Measurements from ENCODE around the gene NCAM1.

NCAM1 gene

GRCh38 chr11:113179181-113179704 lies 218.0 kb downstream of the NCAM1 start:
- H3K9ac ChIP-seq (ENCODE audit: low read depth, low read length), result no peak overlapping the region
- H3K4me1 ChIP-seq (ENCODE audit: insufficient read depth, low read length), result peaks cover 13% of the 10 kb centered on the region
- no peak overlapping the region for H3K27ac ChIP-seq (ENCODE audit: low read length)
- no peaks in the 10 kb centered on the region for H3K9me3 ChIP-seq (ENCODE audit: insufficient read depth, low read depth, low read length)
- no peaks in the 10 kb centered on the region for H3K27me3 ChIP-seq (ENCODE audit: insufficient read depth, low read length)
- no peaks in the 10 kb centered on the region for H3K36me3 ChIP-seq (ENCODE audit: insufficient read depth, low read depth, low read length)
- no peak overlapping the region for H3K4me3 ChIP-seq (ENCODE audit: low read length)

GRCh38 chr11:113181094-113181493 lies 219.9 kb downstream of the NCAM1 start:
- Histone ChIP-seq H3K4me3 (ENCODE audit: low read length) (no peak overlapping the region), H3K9ac (ENCODE audit: low read depth, low read length) (no peak overlapping the region), H3K27me3 (ENCODE audit: insufficient read depth, low read length) (no peaks in the 10 kb centered on the region), H3K9me3 (ENCODE audit: insufficient read depth, low read depth, low read length) (no peaks in the 10 kb centered on the region), H3K4me1 (ENCODE audit: insufficient read depth, low read length) (peaks cover 13% of the 10 kb centered on the region), H3K27ac (ENCODE audit: low read length) (no peak overlapping the region), H3K36me3 (ENCODE audit: insufficient read depth, low read depth, low read length) (no peaks in the 10 kb centered on the region)

GRCh38 chr11:113182288-113182687 lies 221.1 kb downstream of the NCAM1 start:
- Histone ChIP-seq H3K9me3 (ENCODE audit: insufficient read depth, low read depth, low read length) (no peaks in the 10 kb centered on the region), H3K4me1 (ENCODE audit: insufficient read depth, low read length) (peaks cover 13% of the 10 kb centered on the region), H3K27ac (ENCODE audit: low read length) (no peak overlapping the region), H3K4me3 (ENCODE audit: low read length) (no peak overlapping the region), H3K9ac (ENCODE audit: low read depth, low read length) (no peak overlapping the region), H3K27me3 (ENCODE audit: insufficient read depth, low read length) (no peaks in the 10 kb centered on the region), H3K36me3 (ENCODE audit: insufficient read depth, low read depth, low read length) (no peaks in the 10 kb centered on the region)

GRCh38 chr11:113184498-113184897 lies 223.3 kb downstream of the NCAM1 start:
- Histone ChIP-seq H3K9ac (ENCODE audit: low read depth, low read length) (no peak overlapping the region), H3K36me3 (ENCODE audit: insufficient read depth, low read depth, low read length) (no peaks in the 10 kb centered on the region), H3K27me3 (ENCODE audit: insufficient read depth, low read length) (no peaks in the 10 kb centered on the region), H3K27ac (ENCODE audit: low read length) (no peak overlapping the region), H3K9me3 (ENCODE audit: insufficient read depth, low read depth, low read length) (no peaks in the 10 kb centered on the region), H3K4me3 (ENCODE audit: low read length) (no peak overlapping the region), H3K4me1 (ENCODE audit: insufficient read depth, low read length) (peaks cover 3% of the 10 kb centered on the region)

GRCh38 chr11:113188371-113188834 lies 227.2 kb downstream of the NCAM1 start:
- no peaks in the 10 kb centered on the region for H3K36me3 ChIP-seq (ENCODE audit: insufficient read depth, low read depth, low read length)
- no peak overlapping the region for H3K4me3 ChIP-seq (ENCODE audit: low read length)
- no peak overlapping the region for H3K27ac ChIP-seq (ENCODE audit: low read length)
- H3K27me3 ChIP-seq (ENCODE audit: insufficient read depth, low read length), result no peaks in the 10 kb centered on the region
- peaks cover 9% of the 10 kb centered on the region for H3K4me1 ChIP-seq (ENCODE audit: insufficient read depth, low read length)
- no peak overlapping the region for H3K9ac ChIP-seq (ENCODE audit: low read depth, low read length)
- H3K9me3 ChIP-seq (ENCODE audit: insufficient read depth, low read depth, low read length), result no peaks in the 10 kb centered on the region

GRCh38 chr11:113189909-113190667 lies 228.9 kb downstream of the NCAM1 start:
- Histone ChIP-seq H3K27ac (ENCODE audit: low read length) (no peak overlapping the region), H3K4me3 (ENCODE audit: low read length) (no peak overlapping the region)

GRCh38 chr11:113192121-113192925 lies 231.1 kb downstream of the NCAM1 start:
- H3K9ac ChIP-seq (ENCODE audit: low read depth, low read length), result no peak overlapping the region
- peaks cover 9% of the 10 kb centered on the region; the same call in 1 of the 2 replicates for H3K4me1 ChIP-seq (ENCODE audit: insufficient read depth, low read length)
- H3K4me3 ChIP-seq (ENCODE audit: low read length), result no peak overlapping the region
- no peaks in the 10 kb centered on the region for H3K9me3 ChIP-seq (ENCODE audit: insufficient read depth, low read depth, low read length)
- H3K27ac ChIP-seq (ENCODE audit: low read length), result no peak overlapping the region
- H3K27me3 ChIP-seq (ENCODE audit: insufficient read depth, low read length), result no peaks in the 10 kb centered on the region
- no peaks in the 10 kb centered on the region for H3K36me3 ChIP-seq (ENCODE audit: insufficient read depth, low read depth, low read length)

More at GRCh38 chr11:113189909-113190667, 228.9 kb downstream of the NCAM1 start:
- Histone ChIP-seq H3K9me3 (ENCODE audit: insufficient read depth, low read depth, low read length) (no peaks in the 10 kb centered on the region), H3K9ac (ENCODE audit: low read depth, low read length) (no peak overlapping the region), H3K4me1 (ENCODE audit: insufficient read depth, low read length) (peaks cover 9% of the 10 kb centered on the region; the same call in 1 of the 2 replicates), H3K36me3 (ENCODE audit: insufficient read depth, low read depth, low read length) (no peaks in the 10 kb centered on the region), H3K27me3 (ENCODE audit: insufficient read depth, low read length) (no peaks in the 10 kb centered on the region)

- no peaks in the 10 kb centered on the region for H3K27me3 ChIP-seq (ENCODE audit: insufficient read depth, low read length)
- H3K36me3 ChIP-seq (ENCODE audit: insufficient read depth, low read depth, low read length), result no peaks in the 10 kb centered on the region
- H3K4me1 ChIP-seq (ENCODE audit: insufficient read depth, low read length), result peaks cover 9% of the 10 kb centered on the region; the same call in 1 of the 2 replicates
- no peak overlapping the region for H3K4me3 ChIP-seq (ENCODE audit: low read length)
- no peak overlapping the region for H3K9ac ChIP-seq (ENCODE audit: low read depth, low read length)
- no peaks in the 10 kb centered on the region for H3K9me3 ChIP-seq (ENCODE audit: insufficient read depth, low read depth, low read length)
- H3K27ac ChIP-seq (ENCODE audit: low read length), result no peak overlapping the region
Observed at GRCh38 chr11:113193016-113193415, 231.8 kb downstream of the NCAM1 start.

- Histone ChIP-seq H3K36me3 (ENCODE audit: insufficient read depth, low read depth, low read length) (no peaks in the 10 kb centered on the region), H3K9ac (ENCODE audit: low read depth, low read length) (no peak overlapping the region), H3K9me3 (ENCODE audit: insufficient read depth, low read depth, low read length) (no peaks in the 10 kb centered on the region), H3K27me3 (ENCODE audit: insufficient read depth, low read length) (no peaks in the 10 kb centered on the region), H3K4me1 (ENCODE audit: insufficient read depth, low read length) (peaks cover 9% of the 10 kb centered on the region; the same call in 1 of the 2 replicates), H3K4me3 (ENCODE audit: low read length) (no peak overlapping the region), H3K27ac (ENCODE audit: low read length) (no peak overlapping the region)
Observed at GRCh38 chr11:113193946-113194345, 232.7 kb downstream of the NCAM1 start.

- Histone ChIP-seq H3K27me3 (ENCODE audit: insufficient read depth, low read length) (no peaks in the 10 kb centered on the region), H3K4me3 (ENCODE audit: low read length) (no peak overlapping the region), H3K9me3 (ENCODE audit: insufficient read depth, low read depth, low read length) (no peaks in the 10 kb centered on the region), H3K27ac (ENCODE audit: low read length) (no peak overlapping the region), H3K4me1 (ENCODE audit: insufficient read depth, low read length) (peaks cover 9% of the 10 kb centered on the region; the same call in 1 of the 2 replicates), H3K36me3 (ENCODE audit: insufficient read depth, low read depth, low read length) (no peaks in the 10 kb centered on the region), H3K9ac (ENCODE audit: low read depth, low read length) (no peak overlapping the region)
Observed at GRCh38 chr11:113195728-113196127, 234.5 kb downstream of the NCAM1 start.

- Histone ChIP-seq H3K9me3 (ENCODE audit: insufficient read depth, low read depth, low read length) (no peaks in the 10 kb centered on the region), H3K27me3 (ENCODE audit: insufficient read depth, low read length) (no peaks in the 10 kb centered on the region), H3K27ac (ENCODE audit: low read length) (no peak overlapping the region)
Observed at GRCh38 chr11:113197446-113197845, 236.2 kb downstream of the NCAM1 start.

More at GRCh38 chr11:113197446-113197845, 236.2 kb downstream of the NCAM1 start:
- Histone ChIP-seq H3K4me1 (ENCODE audit: insufficient read depth, low read length) (peaks cover 2% of the 10 kb centered on the region; the same call in 1 of the 2 replicates), H3K9ac (ENCODE audit: low read depth, low read length) (no peak overlapping the region), H3K4me3 (ENCODE audit: low read length) (no peak overlapping the region), H3K36me3 (ENCODE audit: insufficient read depth, low read depth, low read length) (no peaks in the 10 kb centered on the region)
